Esophagus squamous epithelium (tissue), 5 donors: ENCODE results near the gene PHF23. TPM values are rescaled to one million over a fixed set of nuclear protein-coding genes. Genes with fewer than 3 reads are reported as not detected.
"Not testable (repeated sequence)": the region's sequence is repeated elsewhere in the genome, so short reads cannot be mapped to it uniquely, and the experiment has no call there.

Source experiments
- DNase-seq: peaks from one replicate; lab custom pipeline; 2025; lab: John Stamatoyannopoulos, UW
- H3K27ac ChIP-seq, 4 donors: fragments of 200-600 bp; sonication (generic); one replicate each; pipeline ENCODE4 v1.5.1; 2016 to 2019; ENCODE audit warnings: mild to moderate bottlenecking in 1 of 4
- H3K27me3 ChIP-seq, 4 donors: fragments of 200-600 bp; sonication (generic); 1 replicate in 3 of 4; 2 replicates in 1 of 4; pipeline versions ENCODE4 v1.5.1 to v1.6.0; 2017 to 2021; ENCODE audit warnings: antibody characterized with exemption in 1 of 4
- H3K36me3 ChIP-seq, 3 donors: fragments of 200-600 bp; sonication (generic); one replicate each; pipeline ENCODE4 v1.5.1; 2016 to 2019
- H3K4me1 ChIP-seq, 3 donors: fragments of 200-600 bp; sonication (generic); one replicate each; pipeline ENCODE4 v1.5.1; 2017 to 2019
- H3K4me3 ChIP-seq, 4 donors: fragments of 200-600 bp; sonication (generic); 1 replicate in 3 of 4; 2 replicates in 1 of 4; pipeline ENCODE4 v1.5.1; 2016 to 2019; ENCODE audit warnings: mild to moderate bottlenecking in 2 of 4, moderate library complexity in 1 of 4
- H3K9me3 ChIP-seq, 3 donors: fragments of 200-600 bp; sonication (generic); one replicate each; pipeline ENCODE4 v1.5.1; 2016 to 2019
- CTCF ChIP-seq, 6 experiments: fragments of 450-650 bp in 4 of 6; fragments of 200-600 bp in 2 of 6; sonication (generic) in 2 of 6; IDR thresholded peaks; one replicate each; pipeline ENCODE4 v1.5.1; 2016 to 2019; ENCODE audit warnings: antibody characterized with exemption in 6 of 6, mild to moderate bottlenecking in 4 of 6, moderate library complexity in 4 of 6
- POLR2A ChIP-seq, 4 donors: fragments of 450-650 bp; IDR thresholded peaks; one replicate each; pipeline ENCODE4 v1.6.1; 2017; ENCODE audit warnings: antibody characterized with exemption in 4 of 4, mild to moderate bottlenecking in 4 of 4, moderate library complexity in 3 of 4
- WGBS, 2 donors: methylation state at CpG; one replicate each; pipeline ENCODE4 v1.1.5; 2018; 5-methylcytosine and 5-hydroxymethylcytosine counted together
- intact Hi-C: fragments of 100-400 bp; cut with DNase I; formaldehyde crosslinking; loops from one replicate; pipeline ENCODE4 v1.15.0; 2022
- total RNA-seq, 4 donors: library from RNA; depleted of rRNA; stranded (reverse); fragments of >200 nt; gene quantifications; one replicate each; pipeline ENCODE4 v1.1.0, GENCODE V29; 2016
- donor health status: DM: yes; HTN: yes; CAD: no.

PHF23 gene
- total RNA-seq, 4 donors from 2014 or later, result 24.7 to 30.6 (median 27.0) TPM

- H3K36me3 ChIP-seq, result peaks cover 17 to 39% (median 18%) of the 10 kb centered on the region in 3 donors
- H3K27ac ChIP-seq, result peak overlapping the region; percentile 96 to 100 (median 98)
- H3K27me3 ChIP-seq, result no peaks in the 10 kb centered on the region
- no peaks in the 10 kb centered on the region for H3K9me3 ChIP-seq
- TF ChIP-seq CTCF (IDR thresholded peaks at IDR 0.05), result no peak
- no peak for TF ChIP-seq POLR2A (IDR thresholded peaks at IDR 0.05)
- intact Hi-C loops, result no loop called here
- 77 to 82% methylated on average over 6 to 7 of the region's 7 CpGs for WGBS, 2 donors
- DNase-seq, result no peak
- H3K4me3 ChIP-seq, result peak overlapping the region in 3 of 4 donors; percentile 89 to 99 (median 94)
- H3K4me1 ChIP-seq, result peaks cover 28 to 63% (median 37%) of the 10 kb centered on the region in 3 donors
Observed at GRCh38 chr17:7249830-7250229, 10.6 kb upstream of the PHF23 start.

DNA sequence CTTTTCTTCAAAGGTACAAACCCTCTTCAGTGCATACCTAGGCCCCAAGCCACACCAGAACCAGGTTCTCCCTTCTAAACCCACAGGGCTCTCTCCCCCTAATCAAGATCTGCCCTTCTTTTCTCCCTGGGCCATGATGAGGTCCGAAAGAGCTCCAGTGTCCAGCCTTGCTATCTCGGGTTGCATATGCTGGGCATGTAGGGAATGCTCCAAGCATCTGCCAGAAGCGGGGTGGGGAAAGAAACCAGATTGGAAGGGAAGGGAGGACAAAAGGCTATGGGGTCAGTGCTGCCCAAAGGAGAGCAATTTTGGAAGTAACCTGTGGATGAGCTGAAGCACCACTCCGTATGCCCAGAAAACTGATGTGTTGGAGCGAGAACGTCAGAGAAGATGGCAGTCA is 10.0 kb upstream of the PHF23 start:
- 76 to 82% methylated on average over 4 to 6 of the region's 6 CpGs for WGBS, 2 donors
- DNase-seq, result no peak
- H3K36me3 ChIP-seq, result peaks cover 23 to 39% (median 24%) of the 10 kb centered on the region in 3 donors
- TF ChIP-seq POLR2A (IDR thresholded peaks at IDR 0.05) (no peak), CTCF (IDR thresholded peaks at IDR 0.05) (no peak)
- H3K9me3 ChIP-seq, result no peaks in the 10 kb centered on the region
- intact Hi-C loops, result no loop called here
- peak overlapping the region in 1 of 4 donors; percentile 23 for H3K27ac ChIP-seq
- no peaks in the 10 kb centered on the region for H3K27me3 ChIP-seq
- H3K4me1 ChIP-seq, result peaks cover 28 to 63% (median 37%) of the 10 kb centered on the region in 3 donors
- H3K4me3 ChIP-seq, result no peak overlapping the region

- Histone ChIP-seq H3K4me3 (no peak overlapping the region), H3K36me3 (peaks cover 25 to 40% (median 28%) of the 10 kb centered on the region in 3 donors), H3K4me1 (peaks cover 27 to 61% (median 37%) of the 10 kb centered on the region in 3 donors), H3K27me3 (no peaks in the 10 kb centered on the region), H3K9me3 (no peaks in the 10 kb centered on the region), H3K27ac (peak overlapping the region in 1 of 4 donors; percentile 23)
- DNase-seq, result no peak
- WGBS, 2 donors, result 64 to 76% methylated on average over 3 to 4 of the region's 4 CpGs
- no peak for TF ChIP-seq CTCF (IDR thresholded peaks at IDR 0.05)
- TF ChIP-seq POLR2A (IDR thresholded peaks at IDR 0.05), result no peak
- intact Hi-C loops, result no loop called here
Observed at GRCh38 chr17:7248796-7249195, 9.5 kb upstream of the PHF23 start.

DNA sequence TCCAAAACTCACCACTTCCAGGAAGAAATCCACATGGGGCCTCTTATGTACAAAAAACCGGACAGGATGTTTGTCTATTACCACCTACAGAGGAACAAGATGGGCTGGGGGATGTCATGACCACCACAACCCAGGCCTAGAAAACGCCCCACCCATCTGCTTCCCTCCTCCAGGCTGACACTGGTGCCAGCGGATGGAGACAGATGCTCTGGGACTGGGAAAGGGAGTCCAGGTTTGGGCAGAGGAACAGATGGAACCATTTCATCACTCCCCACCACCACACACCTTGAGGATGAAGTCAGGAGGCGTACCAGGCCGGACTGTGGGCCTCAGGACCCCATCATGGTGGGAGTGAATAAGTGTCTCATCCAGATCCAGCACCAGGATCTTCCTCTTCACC is 7.5 kb upstream of the PHF23 start:
- H3K27me3 ChIP-seq, result no peaks in the 10 kb centered on the region
- DNase-seq, result no peak
- intact Hi-C loops, result no loop called here
- peak overlapping the region in 3 of 4 donors; percentile 18 to 25 (median 22) for H3K27ac ChIP-seq
- H3K4me1 ChIP-seq, result peaks cover 18 to 55% (median 36%) of the 10 kb centered on the region in 3 donors
- no peak for TF ChIP-seq POLR2A (IDR thresholded peaks at IDR 0.05)
- TF ChIP-seq CTCF (IDR thresholded peaks at IDR 0.05), result no peak
- H3K36me3 ChIP-seq, result peaks cover 25 to 41% (median 31%) of the 10 kb centered on the region in 3 donors
- no peaks in the 10 kb centered on the region for H3K9me3 ChIP-seq
- H3K4me3 ChIP-seq, result no peak overlapping the region
- 96 to 100% methylated on average over 3 to 4 of the region's 5 CpGs for WGBS, 2 donors

GRCh38 chr17:7243838-7244237 is 4.6 kb upstream of the PHF23 start:
- H3K4me3 ChIP-seq, intact Hi-C loops, DNase-seq, H3K27me3 ChIP-seq, H3K9me3 ChIP-seq: not testable (repeated sequence)
- WGBS, 2 donors, result 67% methylated on average over 3 of the region's 10 CpGs
- Histone ChIP-seq H3K27ac (peak overlapping the region; percentile 97 to 100 (median 99)), H3K4me1 (peaks cover 19 to 55% (median 36%) of the 10 kb centered on the region in 3 donors), H3K36me3 (peaks cover 31 to 55% (median 35%) of the 10 kb centered on the region in 3 donors)

DNA sequence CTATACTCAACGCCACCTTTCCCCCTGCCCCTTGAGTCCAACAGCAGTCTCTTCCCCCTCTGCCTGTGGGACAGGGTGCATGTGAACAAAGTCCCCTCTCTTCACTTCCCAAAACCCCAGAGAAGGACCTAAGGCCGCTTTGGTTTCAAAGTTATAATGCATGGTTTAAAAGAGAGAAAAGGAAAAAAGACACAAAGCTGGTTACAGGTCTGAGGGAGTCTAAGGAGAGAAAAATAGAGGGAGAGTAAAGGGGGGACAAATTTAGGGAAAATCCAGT is 4.1 kb upstream of the PHF23 start:
- 39 to 48% methylated on average over 2 of the region's 2 CpGs for WGBS, 2 donors
- peaks cover 31 to 55% (median 35%) of the 10 kb centered on the region in 3 donors for H3K36me3 ChIP-seq

More for the DNA sequence above, 4.1 kb upstream of the PHF23 start:
- Histone ChIP-seq H3K27me3 (no peaks in the 10 kb centered on the region), H3K27ac (peak overlapping the region; percentile 97 to 100 (median 99)), H3K4me3 (peak overlapping the region; percentile 76 to 99 (median 92)), H3K9me3 (no peaks in the 10 kb centered on the region), H3K4me1 (peaks cover 18 to 50% (median 32%) of the 10 kb centered on the region in 3 donors)
- DNase-seq, result no peak
- intact Hi-C loops, result no loop called here
- no peak for TF ChIP-seq POLR2A (IDR thresholded peaks at IDR 0.05)
- TF ChIP-seq CTCF (IDR thresholded peaks at IDR 0.05), result no peak
